HG03520 (cell line): ENCODE results near the gene DENND1B.
A peak's percentile ranks its signal among the peaks of the same experiment; 100 is the strongest.

Experiments used
- ATAC-seq: cut with Tn5 transposase; IDR thresholded peaks from one replicate; pipeline ENCODE4 v1.9.1; 2021; ENCODE audit warnings: mild to moderate bottlenecking, moderate library complexity; ENCODE audit not compliant: unreplicated experiment

The DENND1B gene

GRCh38 chr1:197775282-197776262 is at the start of gene DENND1B:
Gene DENND1B, minus strand, starts transcription at chr1:197775480. Its CDS starts 325 bp downstream, at chr1:197775155.
- ATAC-seq = peak; percentile 53

DNA sequence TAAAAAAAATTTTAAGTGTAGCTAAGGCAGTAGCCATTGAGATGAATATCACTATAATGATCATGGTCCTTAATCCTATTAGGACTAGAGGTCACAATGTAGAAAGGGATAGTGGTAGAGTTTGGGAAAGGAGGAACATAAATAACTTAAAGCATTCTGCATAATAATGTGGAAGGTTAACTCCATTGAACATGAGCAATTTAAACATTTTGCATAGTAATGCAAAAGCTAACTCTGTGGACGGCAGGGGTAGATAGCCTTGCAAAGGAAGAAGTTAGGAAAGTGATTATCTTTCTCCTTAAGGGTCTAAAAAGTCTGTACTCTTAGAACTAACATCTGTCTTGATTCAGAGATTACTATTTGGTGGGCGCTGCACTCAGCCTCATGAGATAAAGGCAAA is 39.0 kb upstream of the DENND1B start:
- no peak for ATAC-seq

GRCh38 chr1:197813741-197814140 is 38.5 kb upstream of the DENND1B start:
- ATAC-seq = no peak

- ATAC-seq = no peak
These were observed 36.5 kb upstream of the DENND1B start for GRCh38 chr1:197811769-197812168.

DNA sequence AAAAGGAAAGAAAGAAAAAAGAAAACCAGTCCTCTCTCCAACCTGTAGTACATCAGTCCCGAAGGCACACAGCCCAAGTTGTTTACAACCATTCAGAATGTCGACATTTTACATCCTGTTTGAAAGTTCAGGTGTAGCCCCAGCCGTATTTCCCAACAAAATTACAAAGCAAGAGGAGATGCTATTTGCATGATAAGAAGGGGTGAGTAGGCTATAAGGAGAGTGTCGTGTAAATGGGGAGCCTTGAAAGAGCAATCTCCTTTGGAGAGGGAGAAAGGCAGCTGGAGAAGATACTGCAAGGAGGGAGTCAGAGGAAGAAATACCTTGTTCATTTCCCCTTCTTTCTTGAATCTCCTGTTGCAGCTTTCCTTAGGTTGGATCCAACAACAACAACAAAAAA is 35.5 kb upstream of the DENND1B start:
- no peak for ATAC-seq

DNA sequence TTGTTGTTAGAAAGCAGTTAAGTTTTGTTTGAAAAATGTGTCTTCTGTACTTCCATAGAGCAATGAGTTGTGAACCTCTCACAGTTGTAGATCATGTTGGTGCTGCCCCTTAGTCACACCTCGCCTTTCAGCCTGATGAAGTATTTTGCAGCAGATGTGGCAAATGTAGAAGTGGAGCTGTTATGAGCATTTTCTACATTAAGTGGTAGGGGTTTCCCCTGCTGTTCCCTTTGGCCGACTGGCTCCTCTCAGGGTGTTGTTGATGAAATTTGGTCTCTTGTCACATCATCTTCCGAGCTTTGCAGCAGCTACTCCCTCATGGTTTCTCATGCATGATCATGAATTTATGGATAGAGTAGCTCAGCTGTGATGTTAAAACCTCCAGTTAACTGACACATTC is 33.6 kb upstream of the DENND1B start:
- ATAC-seq = no peak

GRCh38 chr1:197807739-197808453 is 32.6 kb upstream of the DENND1B start:
- ATAC-seq = no peak

DNA sequence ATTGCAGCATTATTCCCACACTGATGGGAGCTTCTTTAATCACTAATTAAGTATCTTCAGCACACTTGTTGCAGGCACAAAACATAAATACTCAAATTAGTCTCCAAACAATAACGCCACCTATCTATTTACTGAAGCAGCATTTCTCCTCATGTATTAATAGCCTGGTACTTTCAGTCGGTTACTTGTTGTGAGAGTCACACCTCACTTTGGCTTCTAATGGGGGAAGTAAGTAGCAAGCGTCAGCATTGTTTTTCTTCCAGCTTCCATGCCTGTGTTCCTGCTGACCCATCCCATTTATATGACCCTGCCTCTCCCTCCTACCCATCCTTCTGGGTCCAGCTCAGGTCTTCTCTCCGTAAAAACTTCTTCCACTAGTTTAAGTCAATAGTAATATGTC is 31.9 kb upstream of the DENND1B start:
- ATAC-seq = peak; percentile 75

GRCh38 chr1:197806718-197807117 is 31.4 kb upstream of the DENND1B start:
- ATAC-seq = no peak

DNA sequence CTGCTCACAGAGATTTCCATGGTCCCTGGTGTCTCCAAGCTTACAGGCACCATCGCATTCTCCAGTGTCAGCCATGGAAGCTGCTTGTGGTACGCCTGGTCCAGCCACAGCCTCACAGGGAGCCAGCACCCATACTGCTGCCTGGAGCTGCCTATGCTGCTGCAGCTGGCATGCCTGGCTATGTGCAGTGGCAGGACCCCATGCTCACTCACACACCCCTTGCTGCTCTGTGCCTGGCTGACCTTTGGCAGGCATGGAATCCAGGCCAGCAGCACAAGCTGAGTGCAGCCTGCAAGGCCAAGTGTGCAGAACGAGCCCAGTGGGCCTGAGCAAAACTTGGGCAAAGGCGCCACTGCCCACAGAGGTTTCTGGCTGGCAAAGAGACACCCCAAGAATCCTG is 26.4 kb upstream of the DENND1B start:
- ATAC-seq = no peak

GRCh38 chr1:197801111-197801482 is 25.8 kb upstream of the DENND1B start:
- ATAC-seq = no peak

GRCh38 chr1:197800379-197801110 is 25.3 kb upstream of the DENND1B start:
- no peak for ATAC-seq

- no peak for ATAC-seq
These were observed 24.0 kb upstream of the DENND1B start for GRCh38 chr1:197799271-197799670.

DNA sequence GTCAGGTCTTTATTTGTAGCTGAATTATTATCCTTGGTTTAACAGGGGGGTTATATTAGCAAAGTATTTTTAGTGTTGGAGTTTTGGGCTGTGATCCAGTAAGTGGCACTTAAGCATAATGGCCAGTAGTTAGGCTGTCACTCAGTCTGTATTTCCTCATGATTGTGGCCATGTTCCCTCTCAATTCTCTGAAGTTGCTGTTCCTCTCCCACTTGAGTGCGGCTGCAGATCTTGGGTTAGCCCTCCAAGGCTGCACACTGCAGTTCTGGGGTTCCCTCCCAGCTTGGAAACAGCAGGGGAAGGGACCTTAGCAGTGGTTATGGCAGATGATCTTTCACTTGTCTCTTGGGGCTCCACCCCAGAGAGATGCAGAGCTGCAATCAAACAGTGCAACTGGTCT is 23.2 kb upstream of the DENND1B start:
- no peak for ATAC-seq

GRCh38 chr1:197797010-197797409 is 21.7 kb upstream of the DENND1B start:
- no peak for ATAC-seq

- no peak for ATAC-seq
These were observed 13.8 kb upstream of the DENND1B start for GRCh38 chr1:197788741-197789739.

DNA sequence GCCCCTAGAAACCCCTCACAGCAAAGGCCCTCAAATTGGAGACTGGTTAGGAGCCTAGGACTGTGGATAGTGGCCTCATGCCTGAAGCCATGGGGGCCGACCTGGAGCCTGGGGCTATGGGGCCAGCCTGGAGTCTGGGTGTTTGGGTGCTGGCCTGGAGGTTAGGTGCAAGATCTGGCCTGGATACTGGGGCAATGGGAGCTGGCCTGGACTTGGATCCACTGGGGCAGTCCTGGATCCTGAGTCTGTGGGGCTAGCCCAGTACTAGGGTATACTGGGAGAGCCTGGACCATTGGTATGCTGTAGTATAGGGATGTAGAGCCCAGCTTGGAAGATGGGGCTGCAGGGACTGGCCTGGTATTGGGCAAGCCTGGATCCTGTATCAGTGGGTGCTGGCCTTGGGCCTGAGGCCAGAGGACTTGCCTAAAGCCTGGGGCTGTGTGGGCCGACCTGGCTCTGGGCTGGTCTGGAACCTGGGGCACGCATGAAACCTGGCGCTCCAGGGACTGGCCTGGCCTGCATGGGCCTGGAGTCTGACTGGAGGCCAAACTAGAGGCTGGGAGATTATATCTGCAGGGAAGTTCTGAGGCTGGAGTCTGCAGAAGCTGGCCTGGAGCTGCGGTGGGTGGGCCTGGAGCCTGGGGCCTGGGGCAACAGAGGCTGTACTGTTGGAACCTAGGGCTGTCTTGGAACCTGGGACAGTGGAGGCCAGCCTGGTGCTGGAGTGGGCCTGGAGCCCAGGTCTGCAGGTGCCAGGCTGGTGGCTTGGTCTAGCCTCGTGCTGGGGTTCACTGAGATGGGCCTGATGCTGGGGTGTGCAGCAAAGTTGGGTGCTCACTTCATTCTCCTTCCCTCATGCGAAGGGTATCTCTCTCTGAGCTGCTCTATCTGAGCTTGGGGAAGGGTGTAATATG is 12.6 kb upstream of the DENND1B start:
- ATAC-seq = no peak

- ATAC-seq = no peak
These were observed 11.8 kb upstream of the DENND1B start for GRCh38 chr1:197787056-197787455.

DNA sequence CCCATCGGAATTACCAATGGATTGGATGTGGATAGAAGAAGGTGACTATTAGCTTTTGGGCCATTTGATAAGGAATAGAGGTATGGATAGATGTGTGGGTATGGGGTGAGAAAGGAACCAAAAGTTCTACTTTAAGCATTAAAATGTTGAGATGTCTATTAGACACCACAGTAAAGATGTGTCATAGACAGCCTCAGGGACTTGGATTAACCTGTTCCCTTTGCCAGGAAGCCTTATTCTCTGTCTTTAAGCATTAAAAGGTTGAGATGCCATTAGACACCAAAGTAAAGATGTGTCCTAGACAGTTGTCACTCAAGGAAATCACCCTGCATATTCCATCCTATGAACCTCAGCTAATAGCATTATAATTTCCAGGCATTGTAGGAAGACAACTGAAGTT is 11.0 kb upstream of the DENND1B start:
- ATAC-seq = no peak
